Posterior cingulate gyrus (tissue), 11 donors: ENCODE data around the gene DDX50.
"Not testable (repeated sequence)": the region's sequence is repeated elsewhere in the genome, so short reads cannot be mapped to it uniquely, and the experiment has no call there.

ENCODE experiments used
- DNase-seq, 10 donors: peaks; one replicate each; pipeline versions ENCODE4 v3.0.0 to v3.0.0-alpha.2; 2020 to 2021; ENCODE audit warnings: mixed read lengths in 3 of 10
- intact Hi-C: fragments of 100-400 bp; cut with DNase I; formaldehyde crosslinking; loops from one replicate; pipeline ENCODE4 v1.15.1; 2023

Gene DDX50, protein sequence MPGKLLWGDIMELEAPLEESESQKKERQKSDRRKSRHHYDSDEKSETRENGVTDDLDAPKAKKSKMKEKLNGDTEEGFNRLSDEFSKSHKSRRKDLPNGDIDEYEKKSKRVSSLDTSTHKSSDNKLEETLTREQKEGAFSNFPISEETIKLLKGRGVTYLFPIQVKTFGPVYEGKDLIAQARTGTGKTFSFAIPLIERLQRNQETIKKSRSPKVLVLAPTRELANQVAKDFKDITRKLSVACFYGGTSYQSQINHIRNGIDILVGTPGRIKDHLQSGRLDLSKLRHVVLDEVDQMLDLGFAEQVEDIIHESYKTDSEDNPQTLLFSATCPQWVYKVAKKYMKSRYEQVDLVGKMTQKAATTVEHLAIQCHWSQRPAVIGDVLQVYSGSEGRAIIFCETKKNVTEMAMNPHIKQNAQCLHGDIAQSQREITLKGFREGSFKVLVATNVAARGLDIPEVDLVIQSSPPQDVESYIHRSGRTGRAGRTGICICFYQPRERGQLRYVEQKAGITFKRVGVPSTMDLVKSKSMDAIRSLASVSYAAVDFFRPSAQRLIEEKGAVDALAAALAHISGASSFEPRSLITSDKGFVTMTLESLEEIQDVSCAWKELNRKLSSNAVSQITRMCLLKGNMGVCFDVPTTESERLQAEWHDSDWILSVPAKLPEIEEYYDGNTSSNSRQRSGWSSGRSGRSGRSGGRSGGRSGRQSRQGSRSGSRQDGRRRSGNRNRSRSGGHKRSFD

DNA sequence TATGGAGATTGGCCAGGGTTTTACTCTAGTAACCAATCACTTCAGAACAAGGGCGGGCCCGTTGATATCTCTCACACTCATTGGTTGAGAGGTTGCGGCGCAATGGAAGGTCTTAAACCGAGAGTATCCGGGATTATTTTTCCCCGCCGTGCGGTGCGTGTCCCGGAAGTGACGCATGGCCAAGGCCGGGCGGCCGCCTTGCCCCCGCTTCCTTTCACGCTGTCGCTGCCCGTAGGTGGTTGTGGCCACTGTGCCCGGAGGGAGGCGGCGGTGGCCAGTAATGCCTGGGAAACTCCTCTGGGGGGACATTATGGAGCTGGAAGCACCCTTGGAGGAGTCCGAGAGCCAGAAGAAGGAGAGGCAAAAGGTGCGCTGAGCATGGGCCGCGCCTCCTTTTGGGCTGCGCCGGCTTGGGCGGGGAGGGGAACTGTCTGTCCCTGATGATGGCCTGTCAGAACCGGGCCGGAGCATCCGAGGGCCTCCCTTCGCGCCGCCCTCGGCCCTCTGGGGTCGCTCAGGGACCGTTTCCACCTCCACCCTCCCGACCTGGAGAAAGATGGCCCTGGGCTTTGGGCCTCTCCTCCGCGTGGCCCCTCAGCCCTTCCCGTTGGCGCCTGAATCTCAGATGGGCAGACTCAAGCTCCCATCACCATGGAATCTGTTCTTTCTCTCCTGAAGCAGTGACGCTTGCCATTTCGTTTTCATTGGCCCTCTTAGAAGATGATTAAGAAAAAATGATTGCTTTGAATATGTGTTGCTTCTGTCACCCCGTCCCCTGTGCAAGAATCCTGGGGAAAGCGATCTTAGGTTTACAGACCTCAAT, at the start of gene DDX50:
Gene DDX50, plus strand, starts transcription at position 211 of the 823 bp plus-strand sequence. Its CDS starts 70 bp downstream, at position 281.
- intact Hi-C loops = loop anchor here (10.0 kb wide), 2 partner anchors 177 to 1047 kb away; partner anchors contain the start of gene CCAR1
- DNase-seq = peak; percentile 96 to 100 (median 98)

DNA sequence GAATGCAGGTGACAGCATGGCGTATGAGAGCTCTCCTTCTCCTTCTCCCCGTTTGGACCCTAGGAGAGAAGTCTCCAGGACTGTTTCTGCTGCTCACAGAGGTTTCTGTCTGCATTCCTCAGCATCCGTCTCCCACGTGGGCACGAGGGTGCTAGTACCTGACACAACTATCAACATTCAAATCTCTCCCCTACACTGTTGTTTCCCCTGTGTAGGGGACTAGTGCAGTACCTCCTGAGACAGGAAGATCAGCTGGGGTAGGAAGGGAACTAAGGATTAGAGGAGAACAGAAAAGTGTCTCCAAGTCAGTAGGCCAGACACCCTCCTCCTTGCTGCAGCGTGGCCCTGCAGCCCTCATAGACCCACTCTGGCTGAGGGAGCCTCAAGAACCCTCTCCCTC, 44.8 kb upstream of the DDX50 start:
- intact Hi-C loops = no loop called here
- no peak for DNase-seq

DNA sequence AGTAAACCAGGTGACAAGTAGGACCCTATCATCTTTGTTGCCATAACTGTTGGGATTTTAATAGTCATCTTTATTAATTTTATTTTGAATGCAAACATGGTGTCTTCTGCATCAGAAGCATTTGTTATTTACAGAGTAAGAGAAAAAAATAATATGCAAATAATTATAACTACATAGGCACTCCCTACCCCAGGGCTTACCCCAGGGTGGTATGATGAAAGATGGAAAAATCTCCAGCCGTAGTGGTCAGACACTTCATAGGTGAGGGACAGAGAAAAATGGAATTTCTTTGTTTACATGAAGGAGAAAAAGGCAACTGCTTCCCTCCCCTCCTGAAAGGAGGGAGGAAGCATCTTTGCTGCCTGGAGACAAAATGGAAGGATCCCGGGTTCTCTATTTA, 44.1 kb upstream of the DDX50 start:
- intact Hi-C loops = no loop called here
- no peak for DNase-seq

DNA sequence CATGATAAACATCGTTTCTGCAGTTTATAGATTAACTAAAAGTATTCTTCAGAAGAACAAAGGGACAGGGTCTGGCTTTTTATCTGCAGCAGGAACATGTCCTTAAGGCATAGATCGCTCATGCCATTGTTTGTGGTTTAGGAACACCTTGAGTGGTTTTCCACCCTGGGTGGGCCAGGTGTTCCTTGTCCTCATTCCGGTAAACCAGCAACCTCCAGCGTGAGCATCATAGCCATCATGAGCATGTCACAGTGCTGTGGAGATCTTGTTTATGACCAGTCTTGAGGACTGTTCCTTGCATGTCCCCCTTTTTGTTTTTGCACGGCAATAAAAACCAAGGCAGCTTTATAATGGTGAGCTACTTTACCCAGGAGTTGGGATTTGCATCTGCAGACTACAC, 39.9 kb upstream of the DDX50 start:
- intact Hi-C loops = no loop called here

DNA sequence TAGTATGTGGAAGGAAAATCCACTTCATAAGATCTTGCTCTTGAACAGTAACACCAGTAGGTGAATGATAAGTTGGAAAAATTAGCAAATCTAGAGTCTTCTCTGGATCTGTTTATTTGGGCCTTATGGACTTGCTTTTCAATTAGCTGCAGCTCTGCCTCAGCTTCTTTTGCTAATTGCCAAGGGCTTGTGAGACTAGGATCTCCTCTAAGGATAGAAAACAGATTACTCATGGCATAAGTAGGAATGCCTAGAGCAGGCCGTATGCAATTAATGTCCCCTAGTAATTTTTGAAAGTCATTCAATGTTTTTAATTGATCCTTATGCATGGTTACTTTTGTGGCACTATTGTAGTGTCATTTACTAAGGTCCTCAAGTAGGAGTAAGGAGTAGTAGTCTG, 36.5 kb upstream of the DDX50 start:
- intact Hi-C loops = no loop called here
- no peak for DNase-seq

More for the DNA sequence above, 39.9 kb upstream of the DDX50 start:
- DNase-seq = no peak

DNA sequence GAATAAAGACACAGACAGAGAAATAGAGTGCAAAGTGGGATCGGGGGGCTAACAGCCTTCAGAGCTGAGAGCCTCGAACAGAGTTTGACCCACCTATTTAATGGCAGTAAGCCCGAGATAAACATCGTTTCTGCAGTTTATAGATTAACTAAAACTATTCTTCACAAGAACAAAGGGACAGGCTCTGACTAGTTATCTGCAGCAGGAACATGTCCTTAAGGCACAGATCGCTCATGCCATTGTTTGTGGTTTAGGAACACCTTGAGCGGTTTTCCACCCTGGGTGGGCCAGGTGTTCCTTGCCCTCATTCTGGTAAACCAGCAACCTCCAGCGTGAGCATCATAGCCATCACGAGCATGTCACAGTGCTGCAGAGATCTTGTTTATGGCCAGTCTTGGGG, 32.9 kb upstream of the DDX50 start:
- intact Hi-C loops, DNase-seq: not testable (repeated sequence)

DNA sequence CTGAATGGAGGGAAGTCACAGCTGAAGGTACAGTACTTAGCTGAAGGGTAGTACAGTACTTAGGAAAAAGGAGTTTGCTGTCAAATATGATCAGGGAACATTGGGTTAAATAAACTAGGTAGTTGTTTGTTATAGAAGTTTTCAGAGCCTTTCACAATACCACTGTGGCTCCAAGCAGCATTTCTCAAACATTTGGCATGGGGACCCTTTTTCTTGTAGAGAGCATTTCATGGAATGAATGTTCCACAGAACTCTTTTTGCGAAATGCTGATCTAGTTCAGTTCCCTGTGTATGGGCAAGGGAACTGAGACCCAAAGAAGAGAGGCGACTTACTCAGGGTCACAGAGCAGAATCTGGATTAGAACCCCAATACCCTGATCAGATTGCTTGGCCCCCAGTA, 31.5 kb upstream of the DDX50 start:
- intact Hi-C loops = no loop called here
- no peak for DNase-seq

DNA sequence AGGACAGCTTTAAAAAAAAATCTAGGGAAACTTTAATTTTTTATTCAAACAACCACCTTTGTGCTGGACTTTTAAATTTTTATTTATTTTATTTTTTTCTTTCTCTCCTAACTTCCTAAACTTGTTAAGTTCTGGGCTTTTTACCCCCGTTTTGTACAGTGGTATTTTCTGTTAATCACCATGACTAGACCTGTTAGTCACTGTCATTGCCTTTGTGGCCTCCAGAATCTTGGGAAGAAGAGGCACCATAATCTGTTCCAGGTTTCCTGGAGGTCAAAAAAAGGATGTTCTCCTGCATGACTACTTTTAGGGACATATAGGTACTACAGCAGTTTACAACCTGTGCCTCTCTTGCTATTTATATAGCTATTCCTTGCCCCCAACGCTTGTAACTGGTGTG, 31.1 kb upstream of the DDX50 start:
- intact Hi-C loops = no loop called here
- no peak for DNase-seq

DNA sequence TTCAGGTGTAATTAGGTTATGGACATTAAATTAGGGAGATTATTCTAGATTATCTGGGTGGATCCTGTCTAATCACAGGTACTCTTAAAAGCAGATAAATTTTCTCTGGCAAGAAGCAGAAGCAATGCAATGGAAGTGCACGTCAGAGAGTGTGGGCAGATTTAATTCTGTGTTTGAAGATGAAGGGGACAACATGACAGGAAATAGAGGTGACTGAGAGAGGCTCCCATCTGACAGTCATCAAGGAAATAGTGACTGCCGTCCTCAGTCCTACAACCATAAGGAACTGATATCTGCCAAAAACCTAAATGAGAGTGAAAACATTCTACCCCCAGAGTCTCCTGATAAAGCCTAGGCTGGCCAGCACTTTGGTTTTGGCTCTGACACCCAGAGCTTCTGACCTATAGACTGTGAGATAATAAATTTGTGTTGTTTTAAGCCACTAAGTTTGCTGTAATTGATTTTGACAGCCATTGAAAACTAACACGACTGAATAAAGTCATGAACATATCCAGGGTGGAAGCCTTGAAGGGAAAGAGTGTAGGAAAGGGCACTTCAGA, 30.5 kb upstream of the DDX50 start:
- DNase-seq = no peak
- intact Hi-C loops = no loop called here

DNA sequence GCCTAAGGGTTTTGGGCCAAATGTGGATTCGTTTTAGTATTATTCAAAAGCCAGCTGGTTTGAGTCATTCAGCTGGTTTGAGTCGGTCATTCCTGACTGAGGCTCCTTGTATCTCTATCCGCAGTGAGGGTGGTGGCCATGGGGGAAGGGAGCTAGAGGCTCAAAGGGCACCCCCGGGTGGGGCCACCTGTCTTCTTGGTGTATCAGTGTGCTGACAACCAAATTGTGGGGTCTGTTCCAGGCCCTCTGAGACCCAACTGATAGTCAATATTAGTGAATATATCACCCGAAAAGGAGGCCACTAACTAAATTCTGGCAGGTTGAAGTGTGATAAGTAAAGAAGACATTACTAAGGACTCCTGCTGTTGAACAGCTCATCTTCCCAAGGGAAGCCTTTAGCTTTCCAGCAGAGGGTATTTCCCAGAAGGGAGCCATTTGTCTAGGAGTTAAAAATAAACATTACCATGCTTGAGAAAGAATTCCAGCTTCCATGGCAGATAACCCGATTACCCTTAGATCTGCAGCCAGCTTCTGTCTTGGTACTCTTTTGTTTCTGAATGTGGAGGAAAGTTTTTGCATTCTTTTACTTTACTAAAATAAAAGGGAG, 29.9 kb upstream of the DDX50 start:
- DNase-seq = no peak
- intact Hi-C loops = no loop called here

DNA sequence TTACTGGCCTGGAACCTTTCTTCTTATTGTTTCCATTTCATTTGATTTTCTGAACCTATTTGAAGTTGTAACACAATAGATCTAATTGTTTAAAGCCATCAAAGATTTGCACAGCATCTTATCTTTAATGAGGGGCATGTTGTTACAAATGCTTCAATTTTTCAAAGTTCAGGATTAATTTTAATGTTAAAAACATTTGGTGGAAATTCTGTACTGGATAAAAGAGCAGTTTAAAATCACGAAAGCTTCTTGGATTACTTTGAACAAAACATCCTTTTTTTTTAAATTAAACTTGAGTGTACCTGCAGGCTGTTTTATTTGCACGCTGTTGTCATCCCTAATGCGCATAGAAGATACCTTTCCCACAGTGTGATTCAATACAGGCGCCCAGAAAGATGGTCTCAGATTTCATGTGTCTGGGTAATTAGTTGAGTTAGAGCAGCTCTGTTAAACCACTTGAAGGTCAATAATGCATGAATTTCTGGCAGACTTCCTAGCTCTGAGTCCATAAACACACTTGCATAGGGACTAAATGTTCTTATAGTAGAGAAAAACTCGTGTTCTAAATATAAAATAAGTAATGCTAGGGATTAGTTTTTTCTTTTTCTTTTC, 29.3 kb upstream of the DDX50 start:
- intact Hi-C loops = no loop called here
- DNase-seq = no peak

DNA sequence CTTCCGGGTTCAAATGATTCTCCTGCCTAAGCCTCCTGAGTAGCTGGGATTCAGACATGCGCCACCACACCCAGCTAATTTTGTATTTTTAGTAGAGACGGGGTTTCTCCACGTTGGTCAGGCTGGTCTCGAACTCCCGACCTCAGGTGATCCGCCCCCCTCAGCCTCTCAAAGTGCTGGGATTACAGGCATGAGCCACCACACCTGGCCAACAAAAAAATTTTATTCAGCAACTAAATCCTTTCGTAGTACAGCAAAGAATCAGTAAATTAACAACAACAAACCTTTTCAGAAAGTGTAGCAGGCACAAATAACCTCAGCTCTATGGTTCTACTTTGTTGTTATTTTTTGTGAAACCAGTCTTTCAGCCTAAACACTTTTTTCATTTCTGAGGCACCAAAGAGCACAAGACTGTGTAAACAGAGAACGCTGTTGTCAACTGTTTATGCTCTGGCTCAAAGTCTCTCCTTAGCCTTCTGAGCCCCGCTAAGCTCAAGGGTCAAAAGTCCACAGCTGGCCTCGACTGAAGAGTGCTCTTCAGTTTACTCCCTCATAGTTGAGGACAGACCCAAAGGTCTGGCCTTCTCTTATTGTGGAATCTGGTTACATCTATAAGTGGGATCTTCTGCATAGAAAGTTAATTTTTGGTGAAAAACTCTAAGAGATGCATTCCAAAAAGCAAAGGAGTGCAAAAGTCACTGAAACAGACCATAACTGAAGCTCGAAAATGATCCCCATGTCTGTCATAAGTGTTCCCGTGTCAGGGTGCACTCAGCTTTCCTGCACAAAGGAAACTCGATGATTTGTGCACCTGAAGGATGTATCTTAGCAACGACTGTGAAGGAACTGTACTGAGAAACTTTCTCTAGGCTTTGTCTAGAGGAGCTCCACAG, 24.6 kb upstream of the DDX50 start:
- no peak for DNase-seq
- intact Hi-C loops = no loop called here

DNA sequence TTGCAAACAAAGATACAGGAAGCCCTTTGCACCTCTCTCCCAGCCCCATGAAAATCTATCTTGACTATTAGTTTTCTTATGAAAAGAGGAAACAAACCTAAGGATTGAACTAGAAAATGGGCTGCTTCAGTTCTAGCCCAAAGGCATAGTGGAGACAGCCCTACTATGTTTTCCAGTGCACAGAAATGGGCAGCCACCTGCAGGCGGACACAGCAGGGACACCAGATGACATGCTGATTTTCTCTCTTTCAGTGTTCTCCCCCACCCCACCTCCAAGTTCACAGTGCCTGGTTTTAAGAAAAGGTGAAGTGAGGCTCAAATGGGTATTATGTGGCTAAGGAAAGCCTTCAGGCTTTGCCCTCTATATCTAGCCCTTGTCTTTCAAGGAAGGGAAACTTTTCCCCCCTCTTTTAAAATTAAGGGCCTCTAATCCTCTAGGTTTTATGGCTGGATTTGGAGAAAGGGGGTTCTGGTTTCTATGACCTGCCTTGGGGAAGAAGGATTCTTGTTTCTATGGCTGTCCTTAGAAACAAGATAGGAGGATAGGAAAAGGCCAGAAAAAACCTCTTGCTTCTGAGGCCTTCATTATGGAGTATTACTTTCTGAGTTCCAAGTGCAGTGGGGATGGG, 23.5 kb upstream of the DDX50 start:
- intact Hi-C loops = no loop called here
- DNase-seq = no peak

DNA sequence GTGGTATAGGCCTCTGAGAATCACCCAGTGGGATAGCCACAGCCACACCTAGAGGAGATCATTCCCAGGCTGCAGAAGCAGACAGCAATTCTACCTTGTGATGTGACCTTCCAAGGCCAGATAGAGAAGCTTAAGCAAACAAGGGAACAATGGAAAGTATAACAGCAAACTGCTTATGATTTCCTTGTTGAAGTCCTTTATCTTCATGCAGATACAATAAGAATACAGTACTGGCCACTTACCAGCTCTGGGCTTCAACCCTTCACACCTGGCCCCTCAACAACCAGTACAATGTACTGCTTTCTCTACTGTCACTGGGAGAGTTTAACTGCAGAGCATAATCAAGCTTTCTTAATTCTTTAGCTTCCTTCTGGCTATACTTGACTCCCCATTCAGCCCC, 22.6 kb upstream of the DDX50 start:
- DNase-seq = no peak
- intact Hi-C loops = no loop called here

DNA sequence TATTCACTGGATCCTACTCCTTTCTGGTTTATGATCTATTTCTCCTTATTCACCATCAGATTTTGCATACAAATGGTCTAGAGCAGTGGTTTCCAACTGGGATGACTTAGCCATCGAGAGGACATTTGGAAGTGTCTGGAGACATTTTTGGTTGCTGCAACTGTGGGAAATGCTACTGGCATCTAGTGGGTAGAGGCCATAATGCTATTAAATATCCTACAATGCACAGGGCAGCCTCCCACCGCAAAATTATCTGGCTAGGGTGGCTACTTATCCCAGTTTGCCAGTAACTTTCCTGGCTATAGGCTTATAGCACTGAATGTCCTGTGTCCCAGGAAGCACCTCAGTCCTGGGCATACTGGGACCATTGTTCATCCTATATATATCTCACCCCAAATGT, 21.5 kb upstream of the DDX50 start:
- intact Hi-C loops = no loop called here
- DNase-seq = no peak

DNA sequence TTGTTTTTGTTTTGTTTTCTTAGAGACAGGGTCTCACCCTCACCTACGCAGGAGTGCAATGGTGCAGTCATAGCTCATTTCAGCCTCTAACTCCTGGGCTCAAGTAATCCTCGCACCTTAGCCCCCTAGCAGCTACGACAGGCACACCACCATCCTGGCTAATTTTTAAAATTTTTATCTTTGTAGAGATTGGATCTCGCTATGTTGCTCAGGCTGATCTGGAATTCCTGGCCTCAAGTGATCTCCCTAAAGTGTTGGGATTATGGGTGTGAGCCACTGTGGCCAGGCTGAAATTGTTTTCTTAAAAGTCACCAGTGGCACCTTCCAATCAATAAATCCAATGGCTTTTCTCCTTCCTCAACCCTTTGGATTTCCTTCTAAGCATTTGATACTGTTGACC, 20.9 kb upstream of the DDX50 start:
- no peak for DNase-seq
- intact Hi-C loops = no loop called here

DNA sequence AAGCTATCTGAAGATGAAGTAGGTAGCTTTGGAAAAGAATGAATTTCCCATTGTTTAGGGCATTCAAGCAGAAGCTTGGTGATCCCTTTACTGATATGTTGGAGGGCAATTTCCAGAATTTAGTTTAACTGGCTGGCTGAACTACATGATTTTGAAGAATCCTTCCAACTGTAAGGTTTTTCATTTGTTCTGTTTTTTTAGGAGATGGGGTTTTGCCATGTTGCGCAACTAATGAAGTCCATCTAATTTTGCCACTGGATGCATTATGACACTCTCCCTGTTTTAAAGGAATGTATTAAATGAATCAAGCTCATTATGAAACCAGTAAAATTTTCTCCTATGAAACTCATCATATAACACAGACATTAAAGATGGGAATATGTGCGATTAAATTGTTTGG, 6.1 kb upstream of the DDX50 start:
- intact Hi-C loops = loop anchor here (5.0 to 10.0 kb wide), 3 partner anchors 68 to 488 kb away; partner anchors contain the start of genes RUFY2 and STOX1
- DNase-seq = no peak

DNA sequence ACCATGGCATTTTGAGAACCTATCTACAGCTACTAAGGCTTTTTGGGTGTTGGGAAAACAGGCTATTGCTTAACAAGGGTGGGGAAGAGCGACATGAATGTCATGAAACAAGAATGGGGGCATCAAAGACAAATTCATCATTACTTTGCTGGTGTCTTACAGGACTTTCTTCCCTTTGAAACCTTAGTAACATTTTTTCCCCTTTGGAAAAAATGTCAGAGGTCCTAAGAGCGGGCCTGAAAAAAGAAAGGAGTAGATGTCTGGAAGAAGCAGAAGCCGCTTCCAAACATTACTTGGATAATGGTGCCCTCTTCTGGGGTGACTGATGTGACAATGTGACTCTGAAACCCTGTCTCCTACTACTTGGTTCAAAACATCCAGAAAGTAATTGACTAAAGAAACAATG, 3.8 kb upstream of the DDX50 start:
- DNase-seq = peak in 4 of 10 donors; percentile 39 to 82 (median 56)
- intact Hi-C loops = loop anchor here (5.0 to 10.0 kb wide), 3 partner anchors 70 to 490 kb away; partner anchors contain the start of genes RUFY2 and STOX1
